Stimulated activated CD8-positive, alpha-beta memory T cell treated with anti-CD3 and anti-CD28 coated beads, Interleukin-12 subunit alpha, Interleukin-12 subunit beta, amount 100 ng/mL, for 1 hour (primary cell): ENCODE results near the gene FOXJ3.

Experiments
- DNase-seq: peaks from one replicate; pipeline ENCODE4 v3.0.0-alpha.2; 2020; ENCODE audit warnings: low read depth

The FOXJ3 gene

GRCh38 chr1:42334240-42335049 is 590 bp downstream of the FOXJ3 start:
- DNase-seq = peak; percentile 1

DNA sequence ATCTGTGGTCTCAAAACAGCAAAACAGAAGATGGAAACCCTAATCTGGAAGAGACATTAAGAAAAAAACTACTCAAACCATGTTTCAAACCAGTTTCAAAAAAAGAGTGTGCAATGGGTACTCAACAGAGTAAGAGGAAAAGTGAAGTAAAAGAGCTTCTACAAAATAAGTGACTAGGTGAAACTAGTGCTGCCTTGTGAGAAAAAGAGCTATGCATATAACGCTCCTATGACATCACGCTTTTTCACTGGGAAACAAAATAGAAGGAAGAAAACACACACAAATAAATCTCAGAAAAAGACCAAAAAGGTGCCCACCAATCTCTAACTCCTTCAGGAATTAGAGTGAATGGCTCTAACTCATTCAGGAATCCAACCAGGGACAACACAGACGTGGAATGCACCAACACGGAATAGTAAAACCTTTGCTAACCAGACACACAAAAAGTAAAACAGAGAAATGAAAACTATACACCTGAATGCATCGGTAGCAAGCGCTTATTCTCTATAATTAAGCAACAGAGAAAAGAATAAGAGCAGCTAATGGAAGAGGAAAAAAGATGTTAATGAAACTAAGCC is 1.3 kb downstream of the FOXJ3 start:
- no peak for DNase-seq

DNA sequence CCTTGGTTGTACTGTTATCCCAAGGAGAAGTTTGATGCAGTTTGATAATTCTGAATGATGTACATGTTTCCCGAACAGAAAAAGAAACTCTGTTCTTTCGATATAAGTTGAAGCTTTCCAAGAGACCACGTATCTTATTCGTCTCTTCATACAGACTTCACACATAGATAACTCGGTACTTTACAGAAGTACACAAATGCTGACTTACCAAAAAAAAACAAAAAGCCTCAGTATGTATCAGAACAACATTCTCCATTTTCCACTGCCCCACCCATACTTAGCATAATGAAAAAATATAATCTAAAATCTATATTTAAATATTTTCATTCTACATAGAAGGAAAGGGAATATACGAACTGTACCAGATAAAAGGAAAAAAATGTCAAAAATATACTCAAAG is 2.2 kb downstream of the FOXJ3 start:
- DNase-seq = no peak

DNA sequence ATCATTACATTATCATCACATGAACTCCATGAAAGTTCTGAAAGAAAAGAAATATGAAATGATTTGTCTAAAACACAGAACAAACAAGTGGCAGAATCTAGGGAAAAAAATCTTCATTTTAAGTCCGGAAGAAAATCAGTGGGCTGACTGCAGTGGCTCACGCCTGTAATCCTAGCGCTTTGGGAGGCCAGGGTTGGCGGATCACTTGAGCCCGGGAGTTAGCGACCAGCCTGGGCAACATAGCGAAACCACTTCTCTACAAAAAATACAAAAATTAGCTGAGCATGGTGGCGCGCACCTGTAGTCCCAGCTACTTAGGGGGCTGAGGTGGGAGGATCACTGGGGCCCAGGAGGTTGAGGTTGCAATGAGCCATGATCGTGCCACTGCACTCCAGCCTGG is 4.8 kb downstream of the FOXJ3 start:
- no peak for DNase-seq

- DNase-seq = no peak
These were observed 6.0 kb downstream of the FOXJ3 start for GRCh38 chr1:42328916-42329496.

- DNase-seq = no peak
These were observed 6.9 kb downstream of the FOXJ3 start for GRCh38 chr1:42328047-42328625.

DNA sequence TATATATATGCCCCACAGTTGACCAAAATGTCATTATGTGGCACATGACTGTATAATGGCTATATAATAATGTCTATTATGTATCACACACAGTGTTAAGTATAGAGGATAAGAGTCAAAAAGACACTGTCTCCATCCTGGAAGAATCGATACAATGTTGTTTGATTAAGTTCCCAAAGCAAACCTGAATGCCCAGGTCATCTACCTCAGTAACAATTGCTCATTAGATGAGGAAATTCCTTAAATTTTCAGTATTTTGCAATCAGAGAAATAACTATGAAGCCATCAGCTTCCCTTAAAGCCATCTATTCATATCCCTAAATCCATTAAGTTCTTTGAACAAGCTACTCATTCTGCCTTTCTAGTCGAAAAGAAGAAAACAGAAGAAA is 10.0 kb downstream of the FOXJ3 start:
- no peak for DNase-seq

GRCh38 chr1:42324398-42325013 is 10.5 kb downstream of the FOXJ3 start:
- DNase-seq = no peak

GRCh38 chr1:42323551-42323950 is 11.5 kb downstream of the FOXJ3 start:
- no peak for DNase-seq

GRCh38 chr1:42322577-42322976 is 12.5 kb downstream of the FOXJ3 start:
- DNase-seq = no peak

DNA sequence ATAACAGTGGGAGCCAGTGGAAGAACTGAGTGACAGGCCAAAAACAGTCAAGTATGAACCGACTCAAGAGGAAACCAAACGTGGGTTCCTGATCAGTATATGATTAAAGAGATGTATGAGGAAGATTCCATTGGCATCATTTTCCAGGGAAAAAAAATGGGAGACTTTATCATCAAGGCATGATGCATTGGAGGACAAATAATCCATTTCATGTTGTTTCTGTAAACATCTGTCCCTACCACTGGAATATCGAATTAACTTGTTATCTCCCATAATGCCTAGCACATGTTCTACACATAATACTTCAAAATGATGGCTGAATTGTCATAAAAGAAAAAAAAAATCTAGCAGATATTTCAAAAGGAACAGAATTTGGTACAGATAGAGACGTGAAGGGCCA is 13.3 kb downstream of the FOXJ3 start:
- DNase-seq = no peak

GRCh38 chr1:42320708-42321107 is 14.3 kb downstream of the FOXJ3 start:
- DNase-seq = no peak

DNA sequence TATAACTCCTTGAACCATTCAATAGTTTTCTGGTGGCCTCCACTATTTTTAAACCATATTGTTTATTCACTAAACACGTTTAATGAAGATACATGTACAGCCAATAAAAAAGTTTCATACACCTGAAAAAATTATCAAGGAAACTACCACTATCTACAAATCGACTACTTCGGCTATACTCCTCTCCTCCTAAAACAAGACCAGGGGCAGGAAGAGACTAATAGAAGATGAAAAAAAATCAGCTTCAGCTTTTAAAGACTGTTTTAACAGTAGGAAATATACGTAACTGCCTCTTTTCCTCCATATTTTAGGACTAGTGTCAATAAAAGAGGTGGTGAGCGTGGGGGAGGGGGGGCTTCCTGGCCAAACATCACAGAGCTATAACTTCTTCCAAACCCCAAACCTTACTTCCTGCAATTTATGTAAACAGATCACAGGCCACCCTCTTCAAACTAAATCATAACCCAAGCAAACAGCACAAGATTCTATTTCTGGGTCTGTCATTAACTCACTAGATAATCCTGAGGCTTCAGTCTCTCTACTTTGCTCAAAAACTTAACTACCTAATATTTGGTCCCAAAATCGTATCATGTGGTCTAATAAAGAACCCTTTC is 15.1 kb downstream of the FOXJ3 start:
- DNase-seq = no peak

- no peak for DNase-seq
These were observed 15.7 kb downstream of the FOXJ3 start for GRCh38 chr1:42319128-42319851.

DNA sequence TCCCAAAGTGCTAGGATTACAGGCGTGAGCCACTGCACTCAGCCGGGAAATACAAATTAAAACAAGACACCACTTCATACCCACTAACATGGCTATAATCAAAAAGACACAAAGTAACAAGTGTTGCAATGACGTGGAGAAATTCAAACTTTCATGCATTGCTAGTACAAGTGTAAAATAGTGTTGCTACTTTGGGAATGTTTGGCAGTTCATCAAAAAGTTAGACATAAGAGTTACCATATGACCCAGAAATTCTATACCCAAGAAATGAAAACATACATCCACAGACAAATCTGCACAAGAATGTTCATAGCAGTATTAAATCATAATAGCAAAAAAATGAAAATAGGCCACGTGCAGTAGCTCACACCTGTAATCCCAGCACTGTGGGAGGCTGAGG is 16.4 kb downstream of the FOXJ3 start:
- DNase-seq = no peak

- no peak for DNase-seq
These were observed 17.7 kb downstream of the FOXJ3 start for GRCh38 chr1:42317308-42317707.

GRCh38 chr1:42316292-42316691 is 18.7 kb downstream of the FOXJ3 start:
- no peak for DNase-seq

GRCh38 chr1:42315500-42315899 is 19.5 kb downstream of the FOXJ3 start:
- no peak for DNase-seq

- no peak for DNase-seq
These were observed 21.1 kb downstream of the FOXJ3 start for GRCh38 chr1:42313970-42314369.

DNA sequence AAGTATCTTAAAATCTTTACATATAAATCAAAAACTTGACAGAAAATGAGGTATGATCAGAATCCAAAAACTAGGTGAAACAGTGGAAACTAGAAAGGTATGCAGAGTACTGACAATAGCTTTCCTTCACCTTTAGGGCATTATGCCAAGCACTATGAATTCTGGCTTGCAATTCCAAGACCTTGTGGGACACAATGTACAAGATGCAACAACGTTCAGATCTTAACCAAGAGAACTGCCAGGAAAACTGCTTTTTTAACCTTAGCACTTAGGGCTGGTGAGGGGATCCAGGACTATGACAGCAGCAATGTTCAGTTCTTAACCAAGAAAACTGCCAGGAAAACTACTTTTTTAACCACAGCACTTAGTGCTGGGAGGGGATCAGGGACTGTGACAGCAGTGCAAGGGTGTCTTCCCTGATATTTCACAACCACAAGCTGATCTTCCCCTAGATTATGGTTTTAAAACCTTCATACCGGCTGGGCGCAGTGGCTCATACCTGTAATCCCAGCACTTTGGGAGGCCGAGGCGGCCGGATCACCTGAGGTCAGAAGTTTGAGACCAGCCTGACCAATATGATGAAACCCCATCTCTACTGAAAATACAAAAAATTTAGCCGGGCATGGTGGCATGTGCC is 22.3 kb downstream of the FOXJ3 start:
- DNase-seq = no peak

DNA sequence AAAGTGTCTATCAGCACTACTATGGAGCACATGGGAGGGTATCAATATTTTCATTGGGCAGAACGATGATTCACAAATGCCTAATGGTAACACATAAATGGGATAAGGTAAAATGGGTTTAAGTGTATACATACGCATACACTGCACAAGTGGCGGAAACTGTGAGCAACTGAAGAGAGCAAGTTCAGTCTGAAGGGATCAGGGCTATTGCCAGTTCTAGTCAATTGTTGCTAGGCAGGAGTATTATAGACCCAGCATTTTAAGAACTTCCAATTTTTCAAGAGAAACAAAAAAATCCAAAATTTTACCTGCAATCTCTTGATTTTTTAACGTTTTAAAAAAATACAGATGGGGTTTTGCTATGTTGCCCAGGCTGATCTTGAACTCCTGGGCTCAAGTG is 23.1 kb downstream of the FOXJ3 start:
- no peak for DNase-seq
